ENCODE data around the gene WHRN. TPM values are rescaled to one million over a fixed set of nuclear protein-coding genes. Genes with fewer than 3 reads are reported as not detected.

The WHRN gene
- total and polyA plus RNA-seq, 2 of the 13 experiments (the other 11 are each of a cell fraction or from before 2014, with no cell fraction given), result 2.3 to 5.3 TPM

- TF ChIP-seq ZNF782 (CRISPR knock-in tag; IDR thresholded peaks at IDR 0.05; ENCODE audit: borderline replicate concordance) (no peak), FLYWCH1 (CRISPR knock-in tag; IDR thresholded peaks at IDR 0.05) (no peak), MEIS2 (CRISPR knock-in tag; IDR thresholded peaks at IDR 0.05) (no peak), BHLHE40 (IDR thresholded peaks at IDR 0.05; ENCODE audit: low read length) (no peak), ZSCAN29 (CRISPR knock-in tag; conservative IDR thresholded peaks at IDR 0.05) (no peak), EHMT2 (IDR thresholded peaks at IDR 0.05; ENCODE audit: borderline replicate concordance, low read depth, low read length) (no peak), KAT7 (CRISPR knock-in tag; IDR thresholded peaks at IDR 0.05; ENCODE audit: borderline replicate concordance) (0 out of 2 replicates have a peak, but pooled peaks have one; percentile 44), ZNF260 (CRISPR knock-in tag; IDR thresholded peaks at IDR 0.05; ENCODE audit: borderline replicate concordance, low read depth) (no peak), MTF1 (CRISPR knock-in tag; IDR thresholded peaks at IDR 0.05) (no peak), ZNF3 (CRISPR knock-in tag; IDR thresholded peaks at IDR 0.05) (no peak), ZNF160 (CRISPR knock-in tag; IDR thresholded peaks at IDR 0.05) (0 out of 2 replicates have a peak, but pooled peaks have one; percentile 42), TOPORS (CRISPR knock-in tag; IDR thresholded peaks at IDR 0.05) (peak; percentile 60; the same call in 1 of the 2 replicates)
- TF ChIP-seq, protein P1, sequence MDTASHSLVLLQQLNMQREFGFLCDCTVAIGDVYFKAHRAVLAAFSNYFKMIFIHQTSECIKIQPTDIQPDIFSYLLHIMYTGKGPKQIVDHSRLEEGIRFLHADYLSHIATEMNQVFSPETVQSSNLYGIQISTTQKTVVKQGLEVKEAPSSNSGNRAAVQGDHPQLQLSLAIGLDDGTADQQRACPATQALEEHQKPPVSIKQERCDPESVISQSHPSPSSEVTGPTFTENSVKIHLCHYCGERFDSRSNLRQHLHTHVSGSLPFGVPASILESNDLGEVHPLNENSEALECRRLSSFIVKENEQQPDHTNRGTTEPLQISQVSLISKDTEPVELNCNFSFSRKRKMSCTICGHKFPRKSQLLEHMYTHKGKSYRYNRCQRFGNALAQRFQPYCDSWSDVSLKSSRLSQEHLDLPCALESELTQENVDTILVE (CRISPR knock-in tag; IDR thresholded peaks at IDR 0.05), result no peak
- TF ChIP-seq, protein P2, sequence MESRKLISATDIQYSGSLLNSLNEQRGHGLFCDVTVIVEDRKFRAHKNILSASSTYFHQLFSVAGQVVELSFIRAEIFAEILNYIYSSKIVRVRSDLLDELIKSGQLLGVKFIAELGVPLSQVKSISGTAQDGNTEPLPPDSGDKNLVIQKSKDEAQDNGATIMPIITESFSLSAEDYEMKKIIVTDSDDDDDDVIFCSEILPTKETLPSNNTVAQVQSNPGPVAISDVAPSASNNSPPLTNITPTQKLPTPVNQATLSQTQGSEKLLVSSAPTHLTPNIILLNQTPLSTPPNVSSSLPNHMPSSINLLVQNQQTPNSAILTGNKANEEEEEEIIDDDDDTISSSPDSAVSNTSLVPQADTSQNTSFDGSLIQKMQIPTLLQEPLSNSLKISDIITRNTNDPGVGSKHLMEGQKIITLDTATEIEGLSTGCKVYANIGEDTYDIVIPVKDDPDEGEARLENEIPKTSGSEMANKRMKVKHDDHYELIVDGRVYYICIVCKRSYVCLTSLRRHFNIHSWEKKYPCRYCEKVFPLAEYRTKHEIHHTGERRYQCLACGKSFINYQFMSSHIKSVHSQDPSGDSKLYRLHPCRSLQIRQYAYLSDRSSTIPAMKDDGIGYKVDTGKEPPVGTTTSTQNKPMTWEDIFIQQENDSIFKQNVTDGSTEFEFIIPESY (CRISPR knock-in tag; IDR thresholded peaks at IDR 0.05), result no peak
Measured at GRCh38 chr9:114505187-114506081, at the start of gene WHRN (continued).

Data from HepG2 (cell line).